LNCaP clone FGC (cell line): Measurements from ENCODE around the gene GPATCH2.
"Not testable (repeated sequence)": the region's sequence is repeated elsewhere in the genome, so short reads cannot be mapped to it uniquely, and the experiment has no call there.

ENCODE experiments used
- DNase-seq: peaks from one replicate; pipeline ENCODE4 v3.0.0-alpha.2; 2011; ENCODE audit warnings: low read depth
- H3K4me3 ChIP-seq: 2 replicates; pipeline ENCODE4 v1.5.1; 2011; ENCODE audit warnings: mild to moderate bottlenecking, low read depth, low read length, control low read depth
- TF ChIP-seq, protein P1 (sequence below): IDR thresholded peaks from 2 replicates; pipeline ENCODE4 v1.5.1; 2012; ENCODE audit warnings: mild to moderate bottlenecking; ENCODE audit not compliant: control insufficient read depth, insufficient read depth; ENCODE audit errors: extremely low read depth

GPATCH2 gene

DNA sequence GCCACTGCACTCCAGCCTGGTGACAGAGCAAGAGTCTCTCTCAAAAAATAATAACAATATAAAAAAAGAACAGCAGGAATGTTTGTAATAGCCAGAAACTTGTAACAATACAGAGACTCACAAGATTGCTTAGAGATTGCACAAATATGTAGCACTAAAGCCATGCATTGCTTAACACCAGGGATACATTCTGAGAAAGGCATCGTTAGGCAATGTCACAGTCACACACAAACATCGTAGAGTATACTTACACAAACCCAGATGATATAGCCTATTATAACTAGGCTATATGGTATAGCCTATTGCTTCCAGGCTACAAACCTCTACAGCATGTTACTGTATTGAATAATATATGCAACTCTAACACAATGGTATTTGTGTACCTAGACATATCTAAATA lies 45.3 kb downstream of the GPATCH2 start:
- DNase-seq, result no peak
- TF ChIP-seq, protein P1, sequence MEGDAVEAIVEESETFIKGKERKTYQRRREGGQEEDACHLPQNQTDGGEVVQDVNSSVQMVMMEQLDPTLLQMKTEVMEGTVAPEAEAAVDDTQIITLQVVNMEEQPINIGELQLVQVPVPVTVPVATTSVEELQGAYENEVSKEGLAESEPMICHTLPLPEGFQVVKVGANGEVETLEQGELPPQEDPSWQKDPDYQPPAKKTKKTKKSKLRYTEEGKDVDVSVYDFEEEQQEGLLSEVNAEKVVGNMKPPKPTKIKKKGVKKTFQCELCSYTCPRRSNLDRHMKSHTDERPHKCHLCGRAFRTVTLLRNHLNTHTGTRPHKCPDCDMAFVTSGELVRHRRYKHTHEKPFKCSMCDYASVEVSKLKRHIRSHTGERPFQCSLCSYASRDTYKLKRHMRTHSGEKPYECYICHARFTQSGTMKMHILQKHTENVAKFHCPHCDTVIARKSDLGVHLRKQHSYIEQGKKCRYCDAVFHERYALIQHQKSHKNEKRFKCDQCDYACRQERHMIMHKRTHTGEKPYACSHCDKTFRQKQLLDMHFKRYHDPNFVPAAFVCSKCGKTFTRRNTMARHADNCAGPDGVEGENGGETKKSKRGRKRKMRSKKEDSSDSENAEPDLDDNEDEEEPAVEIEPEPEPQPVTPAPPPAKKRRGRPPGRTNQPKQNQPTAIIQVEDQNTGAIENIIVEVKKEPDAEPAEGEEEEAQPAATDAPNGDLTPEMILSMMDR, result no peak
- no peak overlapping the region for H3K4me3 ChIP-seq

DNA sequence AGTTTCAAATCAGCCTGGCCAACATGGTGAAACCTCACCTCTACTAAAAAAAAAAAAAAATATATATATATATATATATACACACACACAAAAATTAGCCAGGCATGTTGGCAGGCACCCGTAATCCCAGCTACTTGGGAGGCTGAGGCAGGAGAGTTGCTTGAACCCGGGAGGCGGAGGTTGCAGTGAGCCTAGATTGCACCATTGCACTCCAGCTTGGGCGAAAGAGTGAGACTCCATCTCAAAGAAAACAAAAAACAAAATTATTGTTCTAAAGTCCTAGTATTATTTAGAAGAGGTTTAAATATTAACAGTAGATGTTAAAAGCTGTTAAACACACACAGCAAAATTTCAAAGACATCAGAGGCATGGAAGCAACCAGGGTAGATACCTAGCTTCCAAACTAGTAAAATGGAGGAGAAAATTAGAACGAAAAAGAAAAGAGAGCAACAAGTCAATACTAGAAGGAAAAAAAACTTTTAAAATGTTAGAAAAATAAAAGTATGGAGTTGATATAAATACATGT lies 46.5 kb downstream of the GPATCH2 start:
- not testable (repeated sequence) for H3K4me3 ChIP-seq, DNase-seq

DNA sequence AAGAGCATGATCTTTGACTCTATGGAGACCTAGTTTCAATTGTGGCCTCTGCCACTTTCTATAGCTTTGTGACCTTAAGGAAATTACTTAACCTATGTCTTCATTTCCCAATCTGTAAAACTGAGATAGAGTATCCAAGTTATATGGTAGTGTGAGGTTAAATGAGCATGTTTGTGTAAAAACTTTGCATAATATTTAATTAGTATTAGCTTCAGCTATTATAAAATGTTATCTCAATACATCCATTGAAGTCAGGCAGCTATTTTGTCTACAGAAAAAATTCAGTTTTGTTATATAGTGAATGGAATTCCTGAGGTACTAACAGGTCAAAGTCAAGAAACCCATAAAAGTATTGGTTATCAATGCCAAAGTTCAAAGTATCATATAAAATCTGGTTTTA lies 53.6 kb downstream of the GPATCH2 start:
- H3K4me3 ChIP-seq, result no peak overlapping the region
- no peak for DNase-seq
- TF ChIP-seq, protein P1, result no peak

DNA sequence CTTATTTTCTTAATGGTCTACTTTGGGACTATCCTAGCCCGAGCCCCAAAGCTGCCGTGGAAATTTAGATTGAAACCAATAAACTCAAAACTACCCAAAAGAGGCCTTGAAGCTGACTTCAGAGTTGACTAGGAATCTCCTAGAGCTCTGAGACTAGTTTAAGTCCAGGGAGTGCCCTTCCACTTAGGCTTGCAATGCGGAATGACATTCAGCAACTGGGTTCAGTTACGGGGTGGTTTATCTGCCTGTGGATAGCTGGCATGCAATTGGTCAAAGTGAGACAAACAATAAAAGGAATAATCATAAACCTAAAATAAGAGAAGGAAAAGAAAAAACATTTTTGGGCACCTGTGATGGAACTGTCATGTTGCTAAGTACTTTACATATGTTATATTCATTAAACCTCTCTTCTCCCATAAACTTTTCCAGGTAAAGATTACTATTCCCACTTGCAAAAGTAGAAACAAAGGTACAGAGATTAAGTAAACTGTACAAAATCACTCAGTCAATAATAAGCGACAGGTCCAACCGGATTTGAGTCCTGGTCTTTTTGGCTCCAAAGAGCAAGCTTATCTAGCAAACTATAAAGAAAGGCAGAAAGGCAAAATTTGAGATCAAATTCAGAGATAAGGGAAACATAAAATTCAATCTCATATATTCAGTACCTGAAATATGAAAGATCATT lies 56.5 kb downstream of the GPATCH2 start:
- TF ChIP-seq, protein P1, result no peak

DNA sequence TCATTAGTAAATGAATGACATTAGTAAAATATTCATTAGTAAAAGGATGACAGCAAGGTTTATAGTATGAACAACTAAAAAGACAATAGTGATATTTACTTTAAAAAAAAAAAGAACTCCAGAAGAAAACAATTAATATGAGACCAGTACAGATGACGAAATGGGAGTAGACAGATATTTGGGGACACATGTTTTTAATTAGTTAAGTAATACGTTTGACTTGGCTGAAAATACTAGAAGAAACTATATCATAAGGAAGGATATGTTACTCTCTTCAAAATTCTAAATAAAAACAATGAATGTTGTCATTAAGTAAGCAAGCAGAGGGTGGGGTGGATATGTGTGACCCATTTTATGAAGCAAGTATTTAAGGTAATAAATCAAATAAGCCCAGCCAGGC lies 61.9 kb downstream of the GPATCH2 start:
- TF ChIP-seq, protein P1, result no peak
- no peak for DNase-seq
- no peak overlapping the region for H3K4me3 ChIP-seq

More for the DNA sequence above, 56.5 kb downstream of the GPATCH2 start:
- H3K4me3 ChIP-seq, result peak overlapping the region; percentile 42
- DNase-seq, result peak; percentile 89

DNA sequence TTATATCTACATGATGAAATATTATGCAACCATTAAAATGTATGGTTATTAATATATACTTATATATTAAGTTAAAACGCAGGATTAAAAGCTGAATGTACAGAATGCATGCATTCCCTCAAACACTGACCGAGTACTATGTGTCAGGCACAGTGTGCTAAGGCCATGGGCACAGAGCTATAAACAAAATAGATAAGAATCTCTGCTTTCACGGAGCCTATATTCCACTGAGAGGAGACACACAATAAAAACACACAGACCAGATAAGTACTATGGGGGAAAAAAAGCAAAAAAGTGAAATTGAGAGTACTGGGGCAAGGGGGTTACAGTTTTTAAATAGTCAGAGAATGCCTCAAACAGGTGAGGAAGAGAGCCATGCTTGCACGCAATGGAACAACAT lies 62.7 kb downstream of the GPATCH2 start:
- DNase-seq, result no peak
- no peak overlapping the region for H3K4me3 ChIP-seq
- TF ChIP-seq, protein P1, result no peak

DNA sequence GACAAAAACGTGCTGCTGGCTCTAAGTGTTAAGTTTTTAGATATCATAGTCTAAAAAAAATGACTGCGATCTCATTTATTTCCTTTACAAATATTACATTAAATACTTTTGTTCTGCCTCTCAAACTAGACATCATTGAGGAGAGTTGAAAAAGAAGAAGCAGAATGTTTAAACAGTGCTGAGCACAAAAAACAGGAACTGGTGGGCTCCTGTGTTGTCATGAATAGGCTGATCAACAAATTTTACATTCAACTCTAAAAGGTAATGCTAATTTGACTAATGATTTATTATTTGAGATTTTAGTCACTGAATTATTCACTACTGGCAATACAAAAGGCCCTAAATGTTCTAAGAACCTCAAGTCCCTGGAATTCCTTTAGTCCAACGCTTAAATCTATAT lies 66.1 kb downstream of the GPATCH2 start:
- no peak overlapping the region for H3K4me3 ChIP-seq
- DNase-seq, result no peak
- TF ChIP-seq, protein P1, result no peak
